HG03571 (cell line): ENCODE measurements around the gene TALDO1.

ENCODE experiments used
- ATAC-seq: cut with Tn5 transposase; IDR thresholded peaks from one replicate; pipeline ENCODE4 v1.9.1; 2021; ENCODE audit not compliant: unreplicated experiment

The TALDO1 gene

DNA sequence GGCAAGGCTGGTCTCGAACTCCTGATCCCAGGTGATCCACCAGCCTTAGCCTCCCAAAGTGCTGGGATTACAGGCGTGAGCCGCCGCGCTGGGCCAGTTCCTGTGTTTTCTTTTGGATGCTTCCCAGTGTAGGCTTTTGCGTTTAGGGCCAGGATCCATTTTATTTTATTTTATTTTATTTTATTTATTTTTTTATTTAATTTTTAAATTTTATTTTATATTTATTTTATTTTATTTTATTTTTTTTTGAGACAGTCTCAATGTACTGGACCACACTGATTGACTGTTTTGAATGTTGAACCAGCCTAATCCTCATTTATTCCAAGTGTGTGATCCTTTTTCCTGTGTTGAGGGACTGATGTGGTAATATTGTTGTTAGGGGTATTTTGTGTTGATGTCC, 32.8 kb upstream of the TALDO1 start:
- ATAC-seq, result no peak

- no peak for ATAC-seq
Observed at GRCh38 chr11:719214-720016, 27.8 kb upstream of the TALDO1 start.

GRCh38 chr11:720017-720641, 27.1 kb upstream of the TALDO1 start:
- ATAC-seq, result no peak

DNA sequence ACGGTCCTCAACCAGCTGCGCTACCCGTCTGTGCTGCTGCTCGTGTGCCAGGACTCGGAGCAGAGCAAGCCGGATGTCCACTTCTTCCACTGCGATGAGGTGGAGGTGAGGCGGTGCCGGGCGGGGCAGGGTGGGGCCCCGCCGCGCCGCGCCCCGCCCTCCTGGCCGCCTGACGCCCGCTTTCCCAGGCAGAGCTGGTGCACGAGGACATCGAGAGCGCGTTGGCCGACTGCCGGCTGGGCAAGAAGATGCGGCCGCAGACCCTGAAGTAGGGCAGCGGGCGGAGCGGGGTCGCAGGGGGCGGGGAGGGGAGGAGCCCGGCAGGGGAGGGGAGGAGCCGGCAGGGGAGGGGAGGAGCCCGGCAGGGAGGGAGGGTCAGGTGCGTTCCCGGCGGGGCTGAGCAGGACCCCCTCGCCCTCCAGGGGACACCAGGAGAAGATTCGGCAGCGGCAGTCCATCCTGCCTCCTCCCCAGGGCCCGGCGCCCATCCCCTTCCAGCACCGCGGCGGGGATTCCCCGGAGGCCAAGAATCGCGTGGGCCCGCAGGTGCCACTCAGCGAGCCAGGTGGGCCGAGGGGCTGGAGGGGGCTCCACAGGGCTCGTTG, 26.5 kb upstream of the TALDO1 start:
- no peak for ATAC-seq

DNA sequence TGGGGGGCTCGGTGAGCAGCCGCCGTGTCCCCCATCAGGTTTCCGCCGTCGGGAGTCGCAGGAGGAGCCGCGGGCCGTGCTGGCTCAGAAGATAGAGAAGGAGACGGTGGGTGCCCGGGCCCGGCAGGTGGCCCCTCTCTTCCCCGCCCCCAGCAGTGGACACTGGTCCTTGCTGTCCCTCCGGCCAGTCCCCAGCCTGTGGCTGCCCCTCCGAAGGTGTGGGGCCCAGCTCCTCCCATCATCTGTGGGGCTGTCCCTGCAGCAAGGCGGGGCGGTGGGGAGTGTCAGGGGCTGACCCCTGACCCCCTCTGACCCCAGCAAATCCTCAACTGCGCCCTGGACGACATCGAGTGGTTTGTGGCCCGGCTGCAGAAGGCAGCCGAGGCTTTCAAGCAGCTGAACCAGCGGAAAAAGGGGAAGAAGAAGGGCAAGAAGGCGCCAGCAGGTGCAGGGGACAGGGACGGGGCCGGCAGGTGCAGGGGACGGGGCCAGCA, 26.0 kb upstream of the TALDO1 start:
- no peak for ATAC-seq

DNA sequence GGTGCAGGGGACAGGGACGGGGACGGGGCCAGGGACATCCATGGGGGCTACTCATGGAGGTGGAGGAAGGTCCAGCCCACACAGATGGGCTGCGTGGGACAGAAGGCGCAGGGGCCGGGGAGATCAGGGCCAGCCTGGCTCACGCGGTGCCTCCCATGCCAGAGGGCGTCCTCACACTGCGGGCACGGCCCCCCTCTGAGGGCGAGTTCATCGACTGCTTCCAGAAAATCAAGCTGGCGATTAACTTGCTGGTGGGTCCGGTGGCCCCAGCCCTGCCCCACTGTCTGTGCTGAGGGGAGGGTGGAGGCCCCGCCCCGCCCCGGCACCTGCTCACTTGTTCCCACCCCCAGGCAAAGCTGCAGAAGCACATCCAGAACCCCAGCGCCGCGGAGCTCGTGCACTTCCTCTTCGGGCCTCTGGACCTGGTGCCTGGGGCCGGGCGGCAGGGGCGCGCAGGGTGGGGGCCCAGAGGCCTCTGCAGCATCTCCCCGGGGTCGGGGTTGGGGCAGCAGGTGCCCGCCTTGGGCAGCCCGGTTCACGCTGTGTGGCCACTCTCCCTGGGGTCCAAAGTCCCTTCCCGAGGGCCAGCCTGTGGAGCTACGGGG, 25.4 kb upstream of the TALDO1 start:
- ATAC-seq, result no peak

DNA sequence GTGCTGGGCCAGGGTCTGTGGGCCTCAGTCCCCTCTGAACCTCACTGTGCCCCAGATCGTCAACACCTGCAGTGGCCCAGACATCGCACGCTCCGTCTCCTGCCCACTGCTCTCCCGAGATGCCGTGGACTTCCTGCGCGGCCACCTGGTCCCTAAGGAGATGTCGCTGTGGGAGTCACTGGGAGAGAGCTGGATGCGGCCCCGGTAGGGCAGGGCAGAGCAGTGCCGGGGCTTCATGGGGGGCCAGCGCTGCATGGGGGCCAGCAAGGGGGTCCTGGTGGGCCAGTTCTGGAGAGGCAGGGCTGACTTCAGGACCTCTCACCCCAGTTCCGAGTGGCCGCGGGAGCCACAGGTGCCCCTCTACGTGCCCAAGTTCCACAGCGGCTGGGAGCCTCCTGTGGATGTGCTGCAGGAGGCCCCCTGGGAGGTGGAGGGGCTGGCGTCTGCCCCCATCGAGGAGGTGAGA, 24.9 kb upstream of the TALDO1 start:
- ATAC-seq, result no peak

- no peak for ATAC-seq
Observed at GRCh38 chr11:723120-723883, 24.0 kb upstream of the TALDO1 start.

GRCh38 chr11:724049-724777, 23.1 kb upstream of the TALDO1 start:
- no peak for ATAC-seq

DNA sequence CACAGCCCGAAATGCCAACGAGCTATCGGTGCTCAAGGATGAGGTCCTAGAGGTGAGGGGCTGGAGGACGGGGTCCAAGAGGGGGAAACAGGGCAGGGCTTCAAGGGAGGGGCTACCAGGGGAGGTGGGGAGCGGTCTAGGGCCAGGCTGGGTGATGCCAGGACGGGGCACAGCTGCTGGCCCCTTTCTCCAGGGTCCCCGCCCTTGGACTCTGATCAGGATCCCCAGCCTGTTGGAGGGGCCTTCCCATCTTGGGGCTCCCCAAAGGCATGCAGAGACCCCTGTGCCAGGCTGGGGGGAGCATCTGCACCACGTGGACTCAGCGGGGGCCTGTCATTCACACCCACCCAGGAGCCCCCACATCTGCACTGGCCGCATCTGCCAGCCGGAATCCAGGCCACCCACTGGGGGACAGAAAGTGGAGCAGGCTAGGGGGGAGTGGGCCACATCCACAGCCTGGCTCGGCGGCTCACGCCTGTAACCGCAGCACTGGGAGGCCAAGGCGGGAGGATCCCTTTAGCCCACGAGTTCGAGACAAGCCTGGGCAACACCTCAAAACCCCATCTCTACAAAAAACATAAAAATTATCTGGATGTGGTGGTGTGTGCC, 22.4 kb upstream of the TALDO1 start:
- ATAC-seq, result no peak

GRCh38 chr11:725624-726202, 21.6 kb upstream of the TALDO1 start:
- ATAC-seq, result no peak

DNA sequence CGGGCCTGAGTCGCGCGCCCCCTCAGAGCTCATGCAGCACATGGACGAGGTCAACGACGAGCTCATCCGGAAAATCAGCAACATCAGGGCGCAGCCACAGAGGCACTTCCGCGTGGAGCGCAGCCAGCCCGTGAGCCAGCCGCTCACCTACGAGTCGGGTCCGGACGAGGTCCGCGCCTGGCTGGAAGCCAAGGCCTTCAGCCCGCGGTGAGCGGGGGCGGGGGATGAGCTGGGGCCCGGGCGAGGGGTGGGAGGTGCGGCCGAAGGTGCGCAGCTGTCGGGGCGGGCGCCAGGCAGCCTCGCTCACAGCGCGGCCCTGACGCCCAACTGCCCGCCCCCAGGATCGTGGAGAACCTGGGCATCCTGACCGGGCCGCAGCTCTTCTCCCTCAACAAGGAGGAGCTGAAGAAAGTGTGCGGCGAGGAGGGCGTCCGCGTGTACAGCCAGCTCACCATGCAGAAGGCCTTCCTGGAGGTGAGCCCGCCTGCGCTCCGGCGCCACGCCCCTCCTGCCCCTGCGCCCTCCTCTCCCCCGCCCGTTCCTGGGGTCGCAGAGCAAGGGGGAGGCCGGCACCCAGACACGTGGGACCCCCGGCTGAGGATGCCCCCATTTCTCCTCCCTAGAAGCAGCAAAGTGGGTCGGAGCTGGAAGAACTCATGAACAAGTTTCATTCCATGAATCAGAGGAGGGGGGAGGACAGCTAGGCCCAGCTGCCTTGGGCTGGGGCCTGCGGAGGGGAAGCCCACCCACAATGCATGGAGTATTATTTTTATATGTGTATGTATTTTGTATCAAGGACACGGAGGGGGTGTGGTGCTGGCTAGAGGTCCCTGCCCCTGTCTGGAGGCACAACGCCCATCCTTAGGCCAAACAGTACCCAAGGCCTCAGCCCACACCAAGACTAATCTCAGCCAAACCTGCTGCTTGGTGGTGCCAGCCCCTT, 20.7 kb upstream of the TALDO1 start:
- ATAC-seq, result no peak

DNA sequence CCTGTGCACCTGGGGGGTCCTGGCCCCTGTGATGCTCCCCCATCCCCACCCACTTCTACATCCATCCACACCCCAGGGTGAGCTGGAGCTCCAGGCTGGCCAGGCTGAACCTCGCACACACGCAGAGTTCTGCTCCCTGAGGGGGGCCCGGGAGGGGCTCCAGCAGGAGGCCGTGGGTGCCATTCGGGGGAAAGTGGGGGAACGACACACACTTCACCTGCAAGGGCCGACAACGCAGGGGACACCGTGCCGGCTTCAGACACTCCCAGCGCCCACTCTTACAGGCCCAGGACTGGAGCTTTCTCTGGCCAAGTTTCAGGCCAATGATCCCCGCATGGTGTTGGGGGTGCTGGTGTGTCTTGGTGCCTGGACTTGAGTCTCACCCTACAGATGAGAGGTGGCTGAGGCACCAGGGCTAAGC, 20.0 kb upstream of the TALDO1 start:
- no peak for ATAC-seq

DNA sequence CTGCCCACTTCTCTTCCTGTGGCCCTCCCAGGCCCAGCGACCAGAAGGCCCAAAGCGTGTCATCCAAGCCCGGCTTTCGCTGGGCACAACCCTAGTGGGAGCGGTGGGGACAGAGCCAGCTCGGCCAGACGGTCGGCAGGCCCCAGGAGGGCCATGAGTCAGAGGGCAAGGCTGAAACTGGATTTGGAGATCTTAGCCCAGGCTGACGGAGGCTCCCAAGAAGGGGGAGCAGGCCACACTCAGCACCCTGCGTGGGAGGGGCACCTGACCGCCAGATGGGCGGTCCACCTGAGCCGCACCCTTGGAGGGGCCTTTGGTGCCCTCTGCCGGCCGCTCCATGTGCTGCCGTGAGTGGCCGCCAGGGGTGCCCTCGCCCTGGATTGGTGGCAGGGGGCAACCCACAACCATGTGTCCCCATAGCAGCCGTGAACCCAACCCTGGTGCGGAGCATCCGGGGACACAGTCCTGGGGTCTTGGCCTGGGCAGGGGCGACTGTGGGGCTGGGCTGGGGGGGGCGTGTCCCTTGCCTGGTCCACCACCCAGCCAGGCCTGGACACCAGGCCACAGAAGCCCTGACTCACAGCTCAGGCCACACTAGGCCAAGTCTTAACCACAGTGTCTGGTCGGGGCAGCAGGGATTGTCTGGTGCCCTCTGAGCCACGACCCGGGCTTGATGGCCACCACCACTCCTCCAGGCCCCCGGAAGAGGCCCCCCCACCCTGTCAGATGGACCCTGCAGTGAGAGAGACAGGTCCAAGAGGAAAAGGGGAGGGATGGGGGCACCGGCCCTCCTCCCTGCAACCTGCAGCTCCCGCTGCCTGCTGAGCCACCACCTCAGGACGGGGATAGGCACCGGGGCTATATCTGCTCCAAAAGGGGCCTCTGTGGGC, 19.2 kb upstream of the TALDO1 start:
- no peak for ATAC-seq

DNA sequence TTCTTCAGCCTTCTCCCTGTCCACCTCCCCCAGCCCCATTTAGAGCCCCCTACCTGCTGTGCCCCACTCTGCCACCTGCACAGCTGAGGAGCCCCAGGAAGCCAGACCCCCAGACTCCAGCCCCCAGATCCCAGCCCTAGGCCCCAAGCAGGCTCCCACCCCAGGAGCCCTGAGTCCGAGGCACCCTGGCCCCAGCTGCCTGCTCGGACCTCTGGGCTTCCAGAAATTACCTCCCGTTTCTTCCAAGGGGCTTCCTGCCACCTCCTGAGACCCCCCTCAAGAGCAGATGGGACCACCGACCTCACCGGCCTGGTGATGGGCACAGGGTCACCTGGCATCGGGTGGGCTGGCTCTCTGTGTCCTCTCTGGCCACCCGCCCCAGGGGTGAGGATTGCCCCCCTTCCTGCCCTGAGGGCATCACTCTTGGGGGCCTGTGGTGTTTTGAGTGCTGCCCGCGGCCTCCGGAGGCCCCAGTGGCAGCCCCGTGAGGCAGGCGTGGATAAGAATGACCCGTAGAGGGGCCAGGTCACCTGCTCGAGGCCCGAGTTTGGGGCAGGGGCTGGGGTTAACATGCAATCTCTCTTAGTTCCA, 18.3 kb upstream of the TALDO1 start:
- no peak for ATAC-seq

- ATAC-seq, result no peak
Observed at GRCh38 chr11:729492-730074, 17.7 kb upstream of the TALDO1 start.

DNA sequence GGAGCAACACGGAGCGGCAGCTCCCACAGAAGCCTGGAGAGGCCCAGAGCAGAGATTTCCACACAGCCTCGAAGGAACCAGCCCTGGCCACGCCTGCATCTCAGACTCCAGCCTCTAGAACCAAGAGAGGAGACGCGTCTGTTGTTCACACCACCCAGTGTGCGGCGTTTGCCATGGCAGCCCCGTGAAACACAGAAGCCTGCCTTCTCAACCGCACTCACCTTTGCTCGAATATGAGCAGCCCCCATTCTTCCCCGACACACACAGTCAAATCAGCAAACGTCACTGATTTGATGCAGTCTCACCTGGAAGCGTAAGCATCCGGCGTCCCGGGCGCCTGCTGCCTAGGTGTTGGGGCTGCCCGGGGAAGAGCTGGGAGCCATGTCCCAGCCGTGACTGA, 14.2 kb upstream of the TALDO1 start:
- no peak for ATAC-seq
